GM20000 (cell line): ENCODE measurements around the gene ELAVL1.

Experiments used
- DNase-seq: peaks from one replicate; pipeline ENCODE4 v3.0.0; 2012; ENCODE audit warnings: low spot score
- CTCF ChIP-seq: IDR thresholded peaks from 2 replicates; pipeline ENCODE4 v1.5.1; 2012; ENCODE audit warnings: mild to moderate bottlenecking, control low read depth; ENCODE audit errors: extremely low read depth, missing control alignments

The ELAVL1 gene

GRCh38 chr19:7955696-7956095, 49.7 kb downstream of the ELAVL1 start:
- no peak for DNase-seq
- no peak for TF ChIP-seq CTCF

- no peak for DNase-seq
- TF ChIP-seq CTCF: no peak
These were observed 51.9 kb downstream of the ELAVL1 start for GRCh38 chr19:7953576-7953975.

GRCh38 chr19:7953060-7953459, 52.4 kb downstream of the ELAVL1 start:
- DNase-seq: no peak
- no peak for TF ChIP-seq CTCF

GRCh38 chr19:7947939-7948338, 57.5 kb downstream of the ELAVL1 start:
- no peak for DNase-seq
- no peak for TF ChIP-seq CTCF

- peak; percentile 62 for TF ChIP-seq CTCF
- peak; percentile 84 for DNase-seq
These were observed 61.2 kb downstream of the ELAVL1 start for GRCh38 chr19:7944177-7944761.

- DNase-seq: peak; percentile 97
- no peak for TF ChIP-seq CTCF
These were observed 61.8 kb downstream of the ELAVL1 start, which contains the start of gene TIMM44 for GRCh38 chr19:7943444-7944176. TIMM44 (minus strand) TSS chr19:7943666; CDS start chr19:7943651, 15 bp downstream.

- no peak for TF ChIP-seq CTCF
- no peak for DNase-seq
These were observed 62.4 kb downstream of the ELAVL1 start for GRCh38 chr19:7942981-7943443.
